ENCODE data around the gene THBS2.

- no peak for TF ChIP-seq CTCF (IDR thresholded peaks at IDR 0.05)
- no peak for TF ChIP-seq POLR2A (IDR thresholded peaks at IDR 0.05)
Observed at GRCh38 chr6:169237496-169238134, 16.0 kb downstream of the THBS2 start.

Data from thyroid gland (tissue), 4 donors.